ENCODE results near the gene SLC17A9. TPM values are rescaled to one million over a fixed set of nuclear protein-coding genes. Genes with fewer than 3 reads are reported as not detected.
A peak's percentile ranks its signal among the peaks of the same experiment; 100 is the strongest.

Gene SLC17A9
- total RNA-seq = 10 to 100 TPM; 17.4 to 20.6 TPM

GRCh38 chr20:62952373-62952967 is at the start of gene SLC17A9:
Gene SLC17A9, plus strand, starts transcription at chr20:62952709. Its CDS starts 122 bp downstream, at chr20:62952831.
- H3K4me3 Mint-ChIP-seq = peak within 1 kb of the TSS; percentile 69
- CTCF ChIA-PET = interaction anchor here (0.6 to 1.6 kb wide), 6 partner anchors 14 to 73 kb away, joined by 3 to 6 read pairs (median 3); no protein-coding TSS in a partner anchor
- peaks cover 20% of the 10 kb centered on the region for H3K36me3 Mint-ChIP-seq (ENCODE audit: low read depth)
- peak; percentile 46 for DNase-seq
- peak within 1 kb of the TSS; percentile 46 for H3K27ac Mint-ChIP-seq
- H3K4me1 Mint-ChIP-seq (ENCODE audit: low read depth) = peaks cover 26% of the 10 kb centered on the region
- intact Hi-C loops (cut with micrococcal nuclease) = no loop called here
- H3K27me3 Mint-ChIP-seq (ENCODE audit: low read depth) = no peaks in the 10 kb centered on the region
- no peaks in the 10 kb centered on the region for H3K9me3 Mint-ChIP-seq

- DNase-seq = no peak
- Mint-ChIP-seq H3K4me3 (no peak overlapping the region), H3K27ac (peak overlapping the region; percentile 63), H3K9me3 (no peaks in the 10 kb centered on the region), H3K36me3 (ENCODE audit: low read depth) (peaks cover 40% of the 10 kb centered on the region), H3K4me1 (ENCODE audit: low read depth) (peaks cover 31% of the 10 kb centered on the region), H3K27me3 (ENCODE audit: low read depth) (no peaks in the 10 kb centered on the region)
- intact Hi-C loops (cut with micrococcal nuclease) = no loop called here
- CTCF ChIA-PET = interaction anchor here (1.2 to 4.9 kb wide), 3 partner anchors 10 to 30 kb away, joined by 3 to 25 read pairs (median 4); no protein-coding TSS in a partner anchor
Measured at GRCh38 chr20:62902926-62903615, 49.4 kb upstream of the SLC17A9 start.

GRCh38 chr20:62905536-62906117 is 46.9 kb upstream of the SLC17A9 start:
- H3K9me3 Mint-ChIP-seq = no peaks in the 10 kb centered on the region
- no peak overlapping the region for H3K27ac Mint-ChIP-seq
- CTCF ChIA-PET = no interaction called here
- no peaks in the 10 kb centered on the region for H3K27me3 Mint-ChIP-seq (ENCODE audit: low read depth)
- no peak overlapping the region for H3K4me3 Mint-ChIP-seq
- intact Hi-C loops (cut with micrococcal nuclease) = no loop called here
- H3K4me1 Mint-ChIP-seq (ENCODE audit: low read depth) = peaks cover 6% of the 10 kb centered on the region
- peaks cover 54% of the 10 kb centered on the region for H3K36me3 Mint-ChIP-seq (ENCODE audit: low read depth)
- no peak for DNase-seq

GRCh38 chr20:62906209-62906608 is 46.3 kb upstream of the SLC17A9 start:
- Mint-ChIP-seq H3K4me1 (ENCODE audit: low read depth) (peaks cover 3% of the 10 kb centered on the region), H3K4me3 (no peak overlapping the region), H3K9me3 (no peaks in the 10 kb centered on the region), H3K27ac (no peak overlapping the region), H3K27me3 (ENCODE audit: low read depth) (no peaks in the 10 kb centered on the region), H3K36me3 (ENCODE audit: low read depth) (peaks cover 58% of the 10 kb centered on the region)
- CTCF ChIA-PET = interaction anchor here (2.0 kb wide), 1 partner anchor 13 kb away, joined by 6 read pairs; no protein-coding TSS in a partner anchor
- DNase-seq = no peak
- intact Hi-C loops (cut with micrococcal nuclease) = no loop called here

GRCh38 chr20:62906647-62907375 is 45.7 kb upstream of the SLC17A9 start:
- CTCF ChIA-PET = interaction anchor here (0.6 to 2.8 kb wide), 12 partner anchors 8 to 44 kb away, joined by 3 to 34 read pairs (median 6); partner anchors contain the start of gene DIDO1
- H3K4me1 Mint-ChIP-seq (ENCODE audit: low read depth) = peaks cover 2% of the 10 kb centered on the region
- no peak overlapping the region for H3K27ac Mint-ChIP-seq
- no peak for DNase-seq
- no peaks in the 10 kb centered on the region for H3K27me3 Mint-ChIP-seq (ENCODE audit: low read depth)
- intact Hi-C loops (cut with micrococcal nuclease) = no loop called here
- no peaks in the 10 kb centered on the region for H3K9me3 Mint-ChIP-seq
- peaks cover 60% of the 10 kb centered on the region for H3K36me3 Mint-ChIP-seq (ENCODE audit: low read depth)
- H3K4me3 Mint-ChIP-seq = no peak overlapping the region

GRCh38 chr20:62907384-62908317 is 44.9 kb upstream of the SLC17A9 start:
- H3K4me1 Mint-ChIP-seq (ENCODE audit: low read depth) = peaks cover 2% of the 10 kb centered on the region
- H3K9me3 Mint-ChIP-seq = no peaks in the 10 kb centered on the region
- peak overlapping the region; percentile 30 for H3K27ac Mint-ChIP-seq
- no peak overlapping the region for H3K4me3 Mint-ChIP-seq
- DNase-seq = peak; percentile 38
- CTCF ChIA-PET = interaction anchor here (0.6 to 2.8 kb wide), 16 partner anchors 9 to 193 kb away, joined by 3 to 34 read pairs (median 4); partner anchors contain the start of gene DIDO1
- intact Hi-C loops (cut with micrococcal nuclease) = no loop called here
- no peaks in the 10 kb centered on the region for H3K27me3 Mint-ChIP-seq (ENCODE audit: low read depth)
- H3K36me3 Mint-ChIP-seq (ENCODE audit: low read depth) = peaks cover 55% of the 10 kb centered on the region

- H3K36me3 Mint-ChIP-seq (ENCODE audit: low read depth) = peaks cover 53% of the 10 kb centered on the region
- H3K4me1 Mint-ChIP-seq (ENCODE audit: low read depth) = peaks cover 6% of the 10 kb centered on the region
- intact Hi-C loops (cut with micrococcal nuclease) = no loop called here
- H3K27ac Mint-ChIP-seq = peak overlapping the region; percentile 21
- no peaks in the 10 kb centered on the region for H3K9me3 Mint-ChIP-seq
- no peaks in the 10 kb centered on the region for H3K27me3 Mint-ChIP-seq (ENCODE audit: low read depth)
- H3K4me3 Mint-ChIP-seq = no peak overlapping the region
- no peak for DNase-seq
- CTCF ChIA-PET = interaction anchor here (1.9 to 2.8 kb wide), 3 partner anchors 8 to 26 kb away, joined by 10 to 34 read pairs (median 10); no protein-coding TSS in a partner anchor
Measured at GRCh38 chr20:62908971-62909791, 43.3 kb upstream of the SLC17A9 start.

- Mint-ChIP-seq H3K27ac (peak overlapping the region; percentile 46), H3K9me3 (no peaks in the 10 kb centered on the region), H3K4me3 (no peak overlapping the region), H3K4me1 (ENCODE audit: low read depth) (peaks cover 16% of the 10 kb centered on the region), H3K27me3 (ENCODE audit: low read depth) (no peaks in the 10 kb centered on the region), H3K36me3 (ENCODE audit: low read depth) (peaks cover 46% of the 10 kb centered on the region)
- CTCF ChIA-PET = no interaction called here
- no peak for DNase-seq
- intact Hi-C loops (cut with micrococcal nuclease) = no loop called here
Measured at GRCh38 chr20:62910217-62910766, 42.2 kb upstream of the SLC17A9 start.

GRCh38 chr20:62910777-62911497 is 41.6 kb upstream of the SLC17A9 start:
- peak overlapping the region; percentile 46 for H3K27ac Mint-ChIP-seq
- H3K4me1 Mint-ChIP-seq (ENCODE audit: low read depth) = peaks cover 21% of the 10 kb centered on the region
- no peak overlapping the region for H3K4me3 Mint-ChIP-seq
- intact Hi-C loops (cut with micrococcal nuclease) = no loop called here
- peaks cover 41% of the 10 kb centered on the region for H3K36me3 Mint-ChIP-seq (ENCODE audit: low read depth)
- H3K27me3 Mint-ChIP-seq (ENCODE audit: low read depth) = no peaks in the 10 kb centered on the region
- CTCF ChIA-PET = interaction anchor here (0.9 kb wide), 1 partner anchor 15 kb away, joined by 4 read pairs; no protein-coding TSS in a partner anchor
- H3K9me3 Mint-ChIP-seq = no peaks in the 10 kb centered on the region
- no peak for DNase-seq

GRCh38 chr20:62911701-62912280 is 40.7 kb upstream of the SLC17A9 start:
- DNase-seq = no peak
- no peak overlapping the region for H3K4me3 Mint-ChIP-seq
- no peaks in the 10 kb centered on the region for H3K27me3 Mint-ChIP-seq (ENCODE audit: low read depth)
- H3K36me3 Mint-ChIP-seq (ENCODE audit: low read depth) = peaks cover 35% of the 10 kb centered on the region
- CTCF ChIA-PET = interaction anchor here (0.6 to 1.0 kb wide), 4 partner anchors 11 to 962 kb away, joined by 3 to 4 read pairs (median 4); no protein-coding TSS in a partner anchor
- peaks cover 28% of the 10 kb centered on the region for H3K4me1 Mint-ChIP-seq (ENCODE audit: low read depth)
- H3K27ac Mint-ChIP-seq = no peak overlapping the region
- no peaks in the 10 kb centered on the region for H3K9me3 Mint-ChIP-seq
- intact Hi-C loops (cut with micrococcal nuclease) = no loop called here

All from activated naive CD4-positive, alpha-beta T cell treated with anti-CD3 and anti-CD28 coated beads for 36 hours (primary cell).